Sigmoid colon (tissue), 7 donors: ENCODE measurements around the gene CTDP1. TPM values are rescaled to one million over a fixed set of nuclear protein-coding genes. Genes with fewer than 3 reads are reported as not detected.

Experiments
- DNase-seq: peaks from one replicate; pipeline ENCODE4 v3.0.0-alpha.2; 2019
- H3K27ac ChIP-seq, 4 donors: fragments of 200-600 bp; sonication (generic); one replicate each; pipeline ENCODE4 v1.5.1; 2016 to 2019; ENCODE audit warnings: mild to moderate bottlenecking in 1 of 4
- H3K27me3 ChIP-seq, 3 donors: fragments of 200-600 bp; sonication (generic); one replicate each; pipeline ENCODE4 v1.5.1; 2019; ENCODE audit warnings: mild to moderate bottlenecking in 1 of 3
- H3K36me3 ChIP-seq, 4 donors: fragments of 200-600 bp; sonication (generic); one replicate each; pipeline ENCODE4 v1.5.1; 2016 to 2019
- H3K4me1 ChIP-seq, 4 donors: fragments of 200-600 bp; sonication (generic); one replicate each; pipeline ENCODE4 v1.5.1; 2017 to 2019
- H3K4me3 ChIP-seq, 4 donors: fragments of 200-600 bp; sonication (generic); one replicate each; pipeline ENCODE4 v1.5.1; 2017 to 2019; ENCODE audit warnings: mild to moderate bottlenecking in 2 of 4, moderate library complexity in 1 of 4
- H3K9me3 ChIP-seq, 4 donors: fragments of 200-600 bp in 3 of 4; sonication (generic) in 3 of 4; one replicate each; pipeline versions ENCODE4 v1.5.1 to v1.6.1; 2013 to 2019
- CTCF ChIP-seq, 4 experiments: fragments of 450-650 bp in 3 of 4; fragments of 200-600 bp in 1 of 4; IDR thresholded peaks; one replicate each; pipeline ENCODE4 v1.5.1; 2016 to 2019; ENCODE audit warnings: antibody characterized with exemption in 4 of 4, mild to moderate bottlenecking in 3 of 4, moderate library complexity in 2 of 4
- EP300 ChIP-seq, 4 donors: sonication (generic); formaldehyde crosslinking; IDR thresholded peaks; one replicate each; pipeline ENCODE4 v1.6.1; 2017; ENCODE audit warnings: antibody characterized with exemption in 4 of 4
- POLR2A ChIP-seq, 2 donors: fragments of 450-650 bp; IDR thresholded peaks; one replicate each; pipeline ENCODE4 v1.6.1; 2016; ENCODE audit warnings: antibody characterized with exemption in 2 of 2, mild to moderate bottlenecking in 2 of 2, moderate library complexity in 2 of 2
- POLR2AphosphoS5 ChIP-seq, 4 donors: sonication (generic); formaldehyde crosslinking; IDR thresholded peaks; one replicate each; pipeline ENCODE4 v1.6.1; 2017; ENCODE audit warnings: antibody characterized with exemption in 4 of 4
- WGBS, 2 donors: extraction: QIAGEN DNeasy Blood & Tissue Kit; methylation state at CpG; one replicate each; pipeline ENCODE4 v1.1.7; 2013; 5-methylcytosine and 5-hydroxymethylcytosine counted together
- intact Hi-C: fragments of 100-400 bp; cut with DNase I; formaldehyde crosslinking; loops from one replicate; pipeline ENCODE4 v1.15.1; 2023
- polyA plus RNA-seq, 3 donors: library from polyadenylated mRNA; stranded (reverse); fragments of 200-250 nt; gene quantifications; one replicate each; pipeline ENCODE4 v1.2.3, GENCODE V29; 2013
- total RNA-seq, 4 donors: library from RNA; depleted of rRNA; stranded (reverse); fragments of >200 nt; gene quantifications; one replicate each; pipeline ENCODE4 v1.1.0, GENCODE V29; 2016
- donor health status: healthy with polysubstance abuse.
- donor health status: Bipolar disorder and iron deficiency.
- donor health status: healthy.

Gene CTDP1
- total and polyA plus RNA-seq, 7 donors, result 11.1 to 25.9 (median 14.7) TPM

GRCh38 chr18:79789901-79790890 is 110.6 kb downstream of the CTDP1 start:
- DNase-seq, result peak; percentile 40
- Histone ChIP-seq H3K27ac (no peak overlapping the region), H3K4me3 (no peak overlapping the region), H3K36me3 (no peaks in the 10 kb centered on the region), H3K9me3 (no peaks in the 10 kb centered on the region), H3K4me1 (peaks cover 0 to 10% (median 9%) of the 10 kb centered on the region in 4 donors), H3K27me3 (peaks cover 16 to 72% (median 40%) of the 10 kb centered on the region in 3 donors)
- intact Hi-C loops, result no loop called here
- WGBS, 2 donors, result 75% methylated on average over 46 of the region's 46 CpGs
- no peak for TF ChIP-seq POLR2A (IDR thresholded peaks at IDR 0.05)
- no peak for TF ChIP-seq POLR2AphosphoS5 (IDR thresholded peaks at IDR 0.05)
- TF ChIP-seq CTCF (IDR thresholded peaks at IDR 0.05), result no peak
- no peak for TF ChIP-seq EP300 (IDR thresholded peaks at IDR 0.05)

GRCh38 chr18:79790996-79791972 is 111.7 kb downstream of the CTDP1 start:
- TF ChIP-seq EP300 (IDR thresholded peaks at IDR 0.05) (peak in 2 of 4 donors; percentile 57 to 67), POLR2A (IDR thresholded peaks at IDR 0.05) (no peak), POLR2AphosphoS5 (IDR thresholded peaks at IDR 0.05) (peak in 1 of 4 donors; percentile 19), CTCF (IDR thresholded peaks at IDR 0.05) (no peak)
- peaks cover 0 to 10% (median 9%) of the 10 kb centered on the region in 4 donors for H3K4me1 ChIP-seq
- no peak overlapping the region for H3K4me3 ChIP-seq
- H3K9me3 ChIP-seq, result no peaks in the 10 kb centered on the region
- H3K27me3 ChIP-seq, result peaks cover 16 to 72% (median 38%) of the 10 kb centered on the region in 3 donors
- DNase-seq, result peak; percentile 69
- no peak overlapping the region for H3K27ac ChIP-seq
- H3K36me3 ChIP-seq, result no peaks in the 10 kb centered on the region
- intact Hi-C loops, result no loop called here
- 29 to 41% methylated on average over 21 of the region's 21 CpGs for WGBS, 2 donors

- no peak overlapping the region for H3K27ac ChIP-seq
- H3K9me3 ChIP-seq, result no peaks in the 10 kb centered on the region
- intact Hi-C loops, result no loop called here
- peak; percentile 58 for DNase-seq
- no peak overlapping the region for H3K4me3 ChIP-seq
- H3K36me3 ChIP-seq, result no peaks in the 10 kb centered on the region
- TF ChIP-seq CTCF (IDR thresholded peaks at IDR 0.05) (no peak), EP300 (IDR thresholded peaks at IDR 0.05) (no peak), POLR2A (IDR thresholded peaks at IDR 0.05) (no peak), POLR2AphosphoS5 (IDR thresholded peaks at IDR 0.05) (no peak)
- WGBS, 2 donors, result 71 to 84% methylated on average over 46 of the region's 46 CpGs
- H3K4me1 ChIP-seq, result peaks cover 0 to 10% (median 9%) of the 10 kb centered on the region in 4 donors
- H3K27me3 ChIP-seq, result peaks cover 18 to 71% (median 31%) of the 10 kb centered on the region in 3 donors
Measured at GRCh38 chr18:79792096-79792987, 112.7 kb downstream of the CTDP1 start.

GRCh38 chr18:79792988-79793355 is 113.4 kb downstream of the CTDP1 start:
- no peaks in the 10 kb centered on the region for H3K9me3 ChIP-seq
- 44 to 54% methylated on average over 4 of the region's 4 CpGs for WGBS, 2 donors
- no peaks in the 10 kb centered on the region for H3K36me3 ChIP-seq
- H3K4me3 ChIP-seq, result no peak overlapping the region
- H3K27ac ChIP-seq, result no peak overlapping the region
- H3K27me3 ChIP-seq, result peaks cover 18 to 71% (median 31%) of the 10 kb centered on the region in 3 donors
- DNase-seq, result peak; percentile 55
- intact Hi-C loops, result no loop called here
- H3K4me1 ChIP-seq, result peaks cover 0 to 12% (median 11%) of the 10 kb centered on the region in 4 donors
- TF ChIP-seq CTCF (IDR thresholded peaks at IDR 0.05) (no peak), POLR2AphosphoS5 (IDR thresholded peaks at IDR 0.05) (no peak), POLR2A (IDR thresholded peaks at IDR 0.05) (no peak), EP300 (IDR thresholded peaks at IDR 0.05) (no peak)
